Sigmoid colon (tissue), 7 donors: ENCODE data around the gene CCPG1. TPM values are rescaled to one million over a fixed set of nuclear protein-coding genes. Genes with fewer than 3 reads are reported as not detected.
"Not testable (repeated sequence)": the region's sequence is repeated elsewhere in the genome, so short reads cannot be mapped to it uniquely, and the experiment has no call there.

Experiments used
- DNase-seq: peaks from one replicate; pipeline ENCODE4 v3.0.0-alpha.2; 2019
- H3K27ac ChIP-seq, 4 donors: fragments of 200-600 bp; sonication (generic); one replicate each; pipeline ENCODE4 v1.5.1; 2016 to 2019; ENCODE audit warnings: mild to moderate bottlenecking in 1 of 4
- H3K27me3 ChIP-seq, 3 donors: fragments of 200-600 bp; sonication (generic); one replicate each; pipeline ENCODE4 v1.5.1; 2019; ENCODE audit warnings: mild to moderate bottlenecking in 1 of 3
- H3K36me3 ChIP-seq, 4 donors: fragments of 200-600 bp; sonication (generic); one replicate each; pipeline ENCODE4 v1.5.1; 2016 to 2019
- H3K4me1 ChIP-seq, 4 donors: fragments of 200-600 bp; sonication (generic); one replicate each; pipeline ENCODE4 v1.5.1; 2017 to 2019
- H3K4me3 ChIP-seq, 4 donors: fragments of 200-600 bp; sonication (generic); one replicate each; pipeline ENCODE4 v1.5.1; 2017 to 2019; ENCODE audit warnings: mild to moderate bottlenecking in 2 of 4, moderate library complexity in 1 of 4
- H3K9me3 ChIP-seq, 4 donors: fragments of 200-600 bp in 3 of 4; sonication (generic) in 3 of 4; one replicate each; pipeline versions ENCODE4 v1.5.1 to v1.6.1; 2013 to 2019
- EP300 ChIP-seq, 4 donors: sonication (generic); formaldehyde crosslinking; IDR thresholded peaks; one replicate each; pipeline ENCODE4 v1.6.1; 2017; ENCODE audit warnings: antibody characterized with exemption in 4 of 4
- POLR2A ChIP-seq, 2 donors: fragments of 450-650 bp; IDR thresholded peaks; one replicate each; pipeline ENCODE4 v1.6.1; 2016; ENCODE audit warnings: antibody characterized with exemption in 2 of 2, mild to moderate bottlenecking in 2 of 2, moderate library complexity in 2 of 2
- POLR2AphosphoS5 ChIP-seq, 4 donors: sonication (generic); formaldehyde crosslinking; IDR thresholded peaks; one replicate each; pipeline ENCODE4 v1.6.1; 2017; ENCODE audit warnings: antibody characterized with exemption in 4 of 4
- WGBS, 2 donors: extraction: QIAGEN DNeasy Blood & Tissue Kit; methylation state at CpG; one replicate each; pipeline ENCODE4 v1.1.7; 2013; 5-methylcytosine and 5-hydroxymethylcytosine counted together
- intact Hi-C: fragments of 100-400 bp; cut with DNase I; formaldehyde crosslinking; loops from one replicate; pipeline ENCODE4 v1.15.1; 2023
- polyA plus RNA-seq, 3 donors: library from polyadenylated mRNA; stranded (reverse); fragments of 200-250 nt; gene quantifications; one replicate each; pipeline ENCODE4 v1.2.3, GENCODE V29; 2013
- total RNA-seq, 4 donors: library from RNA; depleted of rRNA; stranded (reverse); fragments of >200 nt; gene quantifications; one replicate each; pipeline ENCODE4 v1.1.0, GENCODE V29; 2016
- TF ChIP-seq, protein P1 (sequence below), 4 experiments: fragments of 450-650 bp in 3 of 4; fragments of 200-600 bp in 1 of 4; IDR thresholded peaks; one replicate each; pipeline ENCODE4 v1.5.1; 2016 to 2019; ENCODE audit warnings: antibody characterized with exemption in 4 of 4, mild to moderate bottlenecking in 3 of 4, moderate library complexity in 2 of 4
- donor health status: healthy with polysubstance abuse.
- donor health status: Bipolar disorder and iron deficiency.
- donor health status: healthy.

Gene CCPG1, protein sequence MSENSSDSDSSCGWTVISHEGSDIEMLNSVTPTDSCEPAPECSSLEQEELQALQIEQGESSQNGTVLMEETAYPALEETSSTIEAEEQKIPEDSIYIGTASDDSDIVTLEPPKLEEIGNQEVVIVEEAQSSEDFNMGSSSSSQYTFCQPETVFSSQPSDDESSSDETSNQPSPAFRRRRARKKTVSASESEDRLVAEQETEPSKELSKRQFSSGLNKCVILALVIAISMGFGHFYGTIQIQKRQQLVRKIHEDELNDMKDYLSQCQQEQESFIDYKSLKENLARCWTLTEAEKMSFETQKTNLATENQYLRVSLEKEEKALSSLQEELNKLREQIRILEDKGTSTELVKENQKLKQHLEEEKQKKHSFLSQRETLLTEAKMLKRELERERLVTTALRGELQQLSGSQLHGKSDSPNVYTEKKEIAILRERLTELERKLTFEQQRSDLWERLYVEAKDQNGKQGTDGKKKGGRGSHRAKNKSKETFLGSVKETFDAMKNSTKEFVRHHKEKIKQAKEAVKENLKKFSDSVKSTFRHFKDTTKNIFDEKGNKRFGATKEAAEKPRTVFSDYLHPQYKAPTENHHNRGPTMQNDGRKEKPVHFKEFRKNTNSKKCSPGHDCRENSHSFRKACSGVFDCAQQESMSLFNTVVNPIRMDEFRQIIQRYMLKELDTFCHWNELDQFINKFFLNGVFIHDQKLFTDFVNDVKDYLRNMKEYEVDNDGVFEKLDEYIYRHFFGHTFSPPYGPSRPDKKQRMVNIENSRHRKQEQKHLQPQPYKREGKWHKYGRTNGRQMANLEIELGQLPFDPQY
- total RNA-seq (10 to 100 TPM; 49.0 to 58.7 (median 55.4) TPM), polyA plus RNA-seq (10 to 100 TPM in 1 of 3 donors, 1 to 10 TPM in 2; 7.6 to 23.6 (median 8.4) TPM)

DNA sequence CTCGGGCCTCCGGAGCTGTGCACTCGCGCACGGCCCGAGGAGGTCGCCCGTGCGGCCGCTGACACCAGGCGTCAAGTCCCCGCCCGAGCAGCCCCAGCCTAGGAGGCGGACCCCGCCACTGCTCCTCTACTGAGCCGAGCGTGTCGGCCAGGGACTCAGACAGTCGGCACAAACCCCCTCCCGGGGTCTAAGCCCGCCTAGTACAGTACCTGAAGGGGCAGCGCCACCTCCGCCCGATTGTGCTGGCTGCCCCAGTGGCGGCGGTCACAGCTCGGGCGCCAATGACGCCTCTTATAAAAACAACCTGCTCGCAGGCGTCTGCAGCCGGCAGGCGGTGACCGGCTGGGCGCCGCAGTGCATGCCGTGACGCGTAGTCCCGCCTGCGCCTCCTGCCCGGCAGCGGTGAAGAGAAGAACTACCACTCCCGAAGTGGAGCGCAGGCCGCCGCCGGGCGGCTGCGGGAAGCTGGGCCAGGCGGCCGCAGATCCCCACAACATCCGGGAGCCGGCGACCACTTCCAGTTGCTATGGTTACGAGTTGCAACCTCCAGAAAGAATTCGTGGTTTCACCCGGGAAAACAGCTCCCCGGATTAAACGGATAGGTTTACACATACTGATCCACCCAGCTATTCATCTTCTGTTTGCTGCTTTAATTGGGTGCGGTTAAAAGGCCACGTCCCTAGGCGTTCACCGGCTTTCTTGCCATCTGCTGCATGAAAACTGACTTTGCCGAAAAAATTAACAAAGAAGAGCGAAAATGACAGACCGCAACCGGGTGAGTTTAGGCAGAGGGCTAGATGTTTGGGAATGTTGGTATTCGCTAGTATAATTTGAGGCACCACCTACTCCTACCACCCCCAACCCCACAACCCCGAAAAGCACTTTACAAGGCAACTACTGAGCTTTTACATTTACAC, at the start of gene CCPG1, which contains the start of gene PIERCE2:
TSS of gene CCPG1 (minus strand) at position 348 of the 917 bp plus-strand sequence. CDS start 18,935 bp downstream, outside the sequence.
TSS of gene PIERCE2 (plus strand) at position 484 of the 917 bp plus-strand sequence. CDS start at position 758, 274 bp downstream.
- no peaks in the 10 kb centered on the region for H3K27me3 ChIP-seq
- H3K36me3 ChIP-seq, result no peaks in the 10 kb centered on the region
- H3K4me1 ChIP-seq, result peaks cover 0 to 49% (median 30%) of the 10 kb centered on the region in 4 donors
- intact Hi-C loops, result loop anchor here (5.0 kb wide), 1 partner anchor 211 kb away; the partner anchor contains the start of gene RSL24D1
- peak within 1 kb of the TSS; percentile 90 to 97 (median 92) for H3K27ac ChIP-seq
- WGBS, 2 donors, result 0 to 1% methylated on average over 70 of the region's 70 CpGs
- peak; percentile 95 for DNase-seq
- H3K4me3 ChIP-seq, result peak within 1 kb of the TSS; percentile 64 to 94 (median 81)
- TF ChIP-seq POLR2AphosphoS5 (IDR thresholded peaks at IDR 0.05) (peak; percentile 68 to 92 (median 89)), EP300 (IDR thresholded peaks at IDR 0.05) (no peak), POLR2A (IDR thresholded peaks at IDR 0.05) (peak; percentile 74 to 75)
- TF ChIP-seq, protein P1, sequence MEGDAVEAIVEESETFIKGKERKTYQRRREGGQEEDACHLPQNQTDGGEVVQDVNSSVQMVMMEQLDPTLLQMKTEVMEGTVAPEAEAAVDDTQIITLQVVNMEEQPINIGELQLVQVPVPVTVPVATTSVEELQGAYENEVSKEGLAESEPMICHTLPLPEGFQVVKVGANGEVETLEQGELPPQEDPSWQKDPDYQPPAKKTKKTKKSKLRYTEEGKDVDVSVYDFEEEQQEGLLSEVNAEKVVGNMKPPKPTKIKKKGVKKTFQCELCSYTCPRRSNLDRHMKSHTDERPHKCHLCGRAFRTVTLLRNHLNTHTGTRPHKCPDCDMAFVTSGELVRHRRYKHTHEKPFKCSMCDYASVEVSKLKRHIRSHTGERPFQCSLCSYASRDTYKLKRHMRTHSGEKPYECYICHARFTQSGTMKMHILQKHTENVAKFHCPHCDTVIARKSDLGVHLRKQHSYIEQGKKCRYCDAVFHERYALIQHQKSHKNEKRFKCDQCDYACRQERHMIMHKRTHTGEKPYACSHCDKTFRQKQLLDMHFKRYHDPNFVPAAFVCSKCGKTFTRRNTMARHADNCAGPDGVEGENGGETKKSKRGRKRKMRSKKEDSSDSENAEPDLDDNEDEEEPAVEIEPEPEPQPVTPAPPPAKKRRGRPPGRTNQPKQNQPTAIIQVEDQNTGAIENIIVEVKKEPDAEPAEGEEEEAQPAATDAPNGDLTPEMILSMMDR (IDR thresholded peaks at IDR 0.05), result peak; percentile 86 to 92 (median 90)
- no peaks in the 10 kb centered on the region for H3K9me3 ChIP-seq

DNA sequence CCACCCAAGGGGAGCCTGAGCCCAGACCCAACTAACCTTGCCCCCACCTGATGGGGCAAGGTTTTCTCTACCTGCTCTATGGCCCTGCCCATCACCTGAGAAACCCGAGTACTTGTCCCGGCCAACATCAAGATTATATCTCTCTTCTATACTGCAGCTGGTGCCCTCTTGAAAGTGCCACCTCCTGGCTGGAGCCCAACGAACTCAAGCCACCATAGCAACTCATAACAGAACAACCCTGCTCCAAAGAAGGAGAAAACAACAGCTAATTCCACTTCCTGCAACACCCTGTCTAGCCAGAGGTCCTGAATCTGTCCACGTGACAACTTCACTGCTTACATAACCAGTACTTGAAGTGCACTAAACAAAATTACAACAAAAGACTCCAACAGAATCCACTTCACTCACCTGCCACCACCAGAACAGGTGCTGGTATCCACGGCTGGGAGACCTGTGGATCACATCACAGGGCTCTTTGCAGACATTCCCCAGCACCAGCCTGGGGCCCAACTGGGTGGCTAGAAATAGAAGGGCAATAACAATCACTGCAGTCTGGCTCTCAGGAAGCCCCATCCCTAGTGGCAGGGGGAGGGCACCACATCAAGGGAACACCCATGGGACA, 49.4 kb upstream of the CCPG1 start:
- DNase-seq, result no peak
- H3K4me1 ChIP-seq, result no peaks in the 10 kb centered on the region
- no peaks in the 10 kb centered on the region for H3K27me3 ChIP-seq
- 78 to 86% methylated on average over 5 of the region's 5 CpGs for WGBS, 2 donors
- H3K4me3 ChIP-seq, result no peak overlapping the region
- no peaks in the 10 kb centered on the region for H3K36me3 ChIP-seq
- TF ChIP-seq EP300 (IDR thresholded peaks at IDR 0.05), result no peak
- no peak for TF ChIP-seq POLR2A (IDR thresholded peaks at IDR 0.05)
- no peak for TF ChIP-seq POLR2AphosphoS5 (IDR thresholded peaks at IDR 0.05)
- TF ChIP-seq, protein P1 (IDR thresholded peaks at IDR 0.05), result no peak
- intact Hi-C loops, result no loop called here
- no peak overlapping the region for H3K27ac ChIP-seq
- H3K9me3 ChIP-seq, result no peaks in the 10 kb centered on the region

DNA sequence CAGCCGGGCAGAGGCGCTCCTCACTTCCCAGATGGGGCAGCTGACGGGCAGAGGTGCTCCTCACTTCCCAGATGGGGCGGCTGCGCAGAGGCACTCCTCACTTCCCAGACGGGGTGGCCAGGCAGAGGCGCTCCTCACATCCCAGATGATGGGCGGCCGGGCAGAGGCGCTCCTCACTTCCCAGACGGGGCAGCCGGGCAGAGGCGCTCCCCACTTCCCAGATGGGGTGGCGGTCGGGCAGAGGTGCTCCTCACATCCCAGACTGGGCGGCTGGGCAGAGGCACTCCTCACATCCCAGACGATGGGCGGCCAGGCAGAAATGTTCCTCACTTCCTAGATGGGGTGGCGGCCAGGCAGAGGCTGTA, 38.9 kb upstream of the CCPG1 start:
- H3K9me3 ChIP-seq, H3K36me3 ChIP-seq, DNase-seq, H3K27me3 ChIP-seq, H3K4me3 ChIP-seq, intact Hi-C loops, H3K27ac ChIP-seq, H3K4me1 ChIP-seq: not testable (repeated sequence)
- 98% methylated on average over 19 of the region's 19 CpGs for WGBS, 2 donors

DNA sequence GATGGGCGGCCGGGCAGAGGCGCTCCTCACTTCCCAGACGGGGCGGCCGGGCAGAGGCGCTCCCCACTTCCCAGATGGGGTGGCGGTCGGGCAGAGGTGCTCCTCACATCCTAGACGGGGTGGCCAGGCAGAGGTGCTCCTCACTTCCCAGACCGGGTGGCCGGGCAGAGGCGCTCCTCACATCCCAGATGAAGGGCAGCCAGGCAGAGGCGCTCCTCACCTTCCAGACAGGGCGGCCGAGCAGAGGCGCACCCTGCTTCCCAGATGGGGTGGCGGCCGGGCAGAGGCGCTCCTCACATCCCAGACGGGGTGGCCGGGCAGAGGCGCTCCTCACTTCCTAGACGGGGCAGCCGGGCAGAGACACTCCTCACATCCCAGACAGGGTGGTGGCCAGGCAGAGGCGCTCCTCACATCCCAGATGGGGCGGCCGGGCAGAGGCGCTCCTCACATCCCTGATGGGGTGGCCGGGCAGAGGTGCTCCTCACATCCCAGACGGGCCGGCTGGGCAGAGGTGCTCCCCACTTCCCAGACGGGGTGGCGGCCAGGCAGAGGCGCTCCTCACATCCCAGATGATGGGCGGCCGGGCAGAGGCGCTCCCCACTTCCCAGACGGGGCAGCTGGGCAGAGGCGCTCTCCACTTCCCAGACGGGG, 38.3 kb upstream of the CCPG1 start:
- intact Hi-C loops, result not testable (repeated sequence)
- WGBS, 2 donors, result 98% methylated on average over 41 of the region's 41 CpGs

DNA sequence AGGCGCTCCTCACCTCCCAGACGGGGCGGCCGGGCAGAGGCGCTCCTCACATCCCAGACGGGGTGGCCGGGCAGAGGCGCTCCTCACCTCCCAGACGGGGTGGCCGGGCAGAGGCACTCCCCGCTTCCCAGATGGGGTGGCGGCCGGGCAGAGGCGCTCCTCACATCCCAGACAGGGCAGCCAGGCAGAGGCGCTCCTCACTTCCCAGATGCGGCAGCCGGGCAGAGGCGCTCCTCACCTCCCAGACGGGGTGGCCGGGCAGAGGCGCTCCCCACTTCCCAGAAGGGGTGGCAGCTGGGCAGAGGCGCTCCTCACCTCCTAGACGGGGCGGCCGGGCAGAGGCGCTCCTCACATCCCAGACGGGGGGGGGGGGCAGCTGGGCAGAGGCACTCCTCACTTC, 37.8 kb upstream of the CCPG1 start:
- H3K27me3 ChIP-seq, H3K4me3 ChIP-seq, H3K36me3 ChIP-seq, H3K9me3 ChIP-seq, intact Hi-C loops, DNase-seq, H3K4me1 ChIP-seq, H3K27ac ChIP-seq: not testable (repeated sequence)
- 94 to 95% methylated on average over 27 of the region's 27 CpGs for WGBS, 2 donors

More for the DNA sequence above, 38.3 kb upstream of the CCPG1 start:
- not testable (repeated sequence) for H3K4me1 ChIP-seq, H3K36me3 ChIP-seq, H3K27me3 ChIP-seq, H3K9me3 ChIP-seq, DNase-seq, H3K27ac ChIP-seq, H3K4me3 ChIP-seq

DNA sequence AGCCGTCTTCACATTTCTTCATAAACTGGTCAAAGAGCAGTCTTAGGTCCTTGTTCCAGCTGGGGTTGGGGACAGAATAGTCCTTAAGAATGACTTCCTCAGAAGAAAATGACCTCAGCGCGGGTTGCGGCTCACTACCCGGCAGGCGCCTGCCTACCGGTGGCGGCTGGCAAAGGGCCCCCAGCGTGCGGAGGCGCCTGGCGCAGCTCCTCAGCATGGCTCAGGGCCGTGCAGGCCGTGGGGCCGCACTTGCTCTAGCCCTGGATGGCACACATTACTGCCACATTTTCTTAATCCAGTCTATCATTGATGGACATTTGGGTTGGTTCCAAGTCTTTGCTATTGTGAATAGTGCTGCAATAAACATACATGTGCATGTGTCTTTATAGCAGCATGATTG, 35.0 kb upstream of the CCPG1 start:
- intact Hi-C loops, H3K4me1 ChIP-seq, H3K9me3 ChIP-seq, H3K27me3 ChIP-seq, H3K36me3 ChIP-seq, H3K4me3 ChIP-seq, DNase-seq, H3K27ac ChIP-seq: not testable (repeated sequence)
- WGBS, 2 donors, result 91 to 93% methylated on average over 15 of the region's 15 CpGs
